ENCODE results near the gene MAN1C1. TPM values are rescaled to one million over a fixed set of nuclear protein-coding genes. Genes with fewer than 3 reads are reported as not detected.

MAN1C1 gene
- total RNA-seq, 1 donor from 2014 or later = 20.4 TPM

GRCh38 chr1:25723250-25723880, 106.8 kb downstream of the MAN1C1 start:
- no peak for ATAC-seq
- Histone ChIP-seq H3K4me1 (peaks cover 13% of the 10 kb centered on the region), H3K36me3 (no peaks in the 10 kb centered on the region), H3K27ac (no peak overlapping the region), H3K4me3 (no peak overlapping the region), H3K9me3 (no peaks in the 10 kb centered on the region), H3K27me3 (ENCODE audit: low read depth) (no peaks in the 10 kb centered on the region)
- no peak for TF ChIP-seq CTCF (IDR thresholded peaks at IDR 0.05)
- no peak for DNase-seq
- intact Hi-C loops (cut with DNase I) = no loop called here

DNA sequence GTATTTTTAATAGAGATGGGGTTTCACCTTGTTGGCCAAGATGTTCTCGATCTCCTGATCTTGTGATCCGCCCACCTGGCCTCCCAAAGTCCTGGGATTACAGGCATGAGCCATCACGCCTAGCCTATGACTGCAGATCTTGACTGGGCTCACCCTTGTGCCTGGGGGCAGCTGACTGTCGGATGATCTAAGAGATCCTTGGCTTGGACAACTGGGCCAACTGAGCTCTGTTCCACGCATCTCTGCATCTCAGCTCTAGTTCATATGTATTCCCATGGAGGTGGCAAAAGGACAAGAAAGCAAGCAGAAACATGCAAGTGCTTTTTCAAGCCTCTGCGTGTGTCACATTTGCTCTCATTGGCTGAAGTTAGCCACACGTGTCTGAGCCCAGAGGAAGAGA, 107.6 kb downstream of the MAN1C1 start:
- ATAC-seq (no peak), DNase-seq (no peak)
- Histone ChIP-seq H3K9me3 (no peaks in the 10 kb centered on the region), H3K27ac (no peak overlapping the region), H3K4me1 (peaks cover 15% of the 10 kb centered on the region), H3K27me3 (ENCODE audit: low read depth) (no peaks in the 10 kb centered on the region), H3K36me3 (no peaks in the 10 kb centered on the region), H3K4me3 (no peak overlapping the region)
- no peak for TF ChIP-seq CTCF (IDR thresholded peaks at IDR 0.05)
- intact Hi-C loops (cut with DNase I) = no loop called here

DNA sequence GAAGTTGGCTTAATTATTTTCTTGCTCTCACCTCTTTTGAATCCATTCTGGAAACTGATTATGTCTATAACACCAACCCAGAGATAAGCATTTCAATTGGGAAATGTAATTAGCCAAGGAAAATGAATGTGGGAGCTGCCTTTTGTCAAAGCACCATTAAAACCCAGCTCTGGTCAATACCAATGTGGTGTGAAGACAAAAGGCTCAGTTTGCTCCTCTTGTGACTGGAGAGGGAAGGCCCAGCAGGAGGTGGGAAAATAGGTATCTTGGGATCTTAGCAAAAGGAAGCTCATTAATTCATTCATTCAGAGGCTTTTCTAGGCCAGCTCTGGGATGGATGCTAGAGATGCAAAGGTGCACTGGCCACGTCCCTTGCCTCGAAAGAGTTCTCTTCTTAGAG, 108.4 kb downstream of the MAN1C1 start:
- intact Hi-C loops (cut with DNase I) = no loop called here
- Histone ChIP-seq H3K27me3 (ENCODE audit: low read depth) (no peaks in the 10 kb centered on the region), H3K27ac (no peak overlapping the region), H3K4me1 (peaks cover 15% of the 10 kb centered on the region), H3K9me3 (no peaks in the 10 kb centered on the region), H3K4me3 (no peak overlapping the region), H3K36me3 (no peaks in the 10 kb centered on the region)
- no peak for ATAC-seq
- DNase-seq = no peak
- no peak for TF ChIP-seq CTCF (IDR thresholded peaks at IDR 0.05)

DNA sequence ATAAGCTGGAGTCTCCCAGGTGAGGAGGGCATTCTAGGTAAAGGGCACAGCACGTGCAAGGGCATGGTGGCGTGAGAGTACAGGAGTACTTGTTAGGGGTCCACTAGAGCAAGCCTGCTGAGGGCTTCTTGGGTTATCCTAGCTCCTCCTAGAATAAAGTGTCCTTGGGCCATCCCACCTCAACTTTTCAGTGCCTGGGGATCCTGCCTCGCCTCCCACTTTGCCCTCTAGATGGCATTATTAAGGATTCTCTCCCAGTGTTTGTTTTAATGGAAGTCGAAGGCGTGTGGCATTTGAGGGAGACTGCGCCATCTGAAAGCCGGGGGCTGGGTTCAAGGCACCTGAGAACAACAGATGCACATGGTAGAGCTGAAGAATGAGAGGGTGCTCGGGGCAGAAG, 108.9 kb downstream of the MAN1C1 start:
- intact Hi-C loops (cut with DNase I) = no loop called here
- TF ChIP-seq CTCF (IDR thresholded peaks at IDR 0.05) = no peak
- Histone ChIP-seq H3K4me1 (peaks cover 18% of the 10 kb centered on the region), H3K27me3 (ENCODE audit: low read depth) (no peaks in the 10 kb centered on the region), H3K36me3 (no peaks in the 10 kb centered on the region), H3K27ac (no peak overlapping the region), H3K4me3 (no peak overlapping the region), H3K9me3 (no peaks in the 10 kb centered on the region)
- ATAC-seq (no peak), DNase-seq (no peak)

DNA sequence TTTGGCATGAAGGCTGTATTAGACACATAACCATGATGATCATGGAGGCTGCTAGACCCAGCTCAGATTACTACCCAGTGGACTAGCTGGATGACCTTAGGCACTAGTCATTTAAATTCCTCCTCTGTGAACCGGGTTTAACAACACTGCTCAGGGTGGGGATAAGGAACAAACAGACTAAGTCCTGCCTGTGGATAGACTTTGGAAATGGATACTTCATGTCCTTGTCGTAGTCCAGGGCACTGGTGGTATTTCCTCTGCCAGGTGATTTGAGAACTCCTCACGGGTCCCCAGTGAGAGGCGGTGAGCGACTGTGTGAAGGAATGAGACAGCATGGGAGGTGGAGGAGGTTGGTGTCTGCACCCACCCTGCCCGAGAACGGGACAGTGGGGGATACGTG, 110.5 kb downstream of the MAN1C1 start:
- H3K4me3 ChIP-seq = no peak overlapping the region
- TF ChIP-seq CTCF (IDR thresholded peaks at IDR 0.05) = no peak
- DNase-seq (no peak), ATAC-seq (no peak)
- H3K27me3 ChIP-seq (ENCODE audit: low read depth) = no peaks in the 10 kb centered on the region
- H3K36me3 ChIP-seq = no peaks in the 10 kb centered on the region
- H3K27ac ChIP-seq = no peak overlapping the region
- no peaks in the 10 kb centered on the region for H3K9me3 ChIP-seq
- intact Hi-C loops (cut with DNase I) = no loop called here
- H3K4me1 ChIP-seq = peaks cover 24% of the 10 kb centered on the region
